ENCODE measurements around the gene EYS.
"Not testable (repeated sequence)": the region's sequence is repeated elsewhere in the genome, so short reads cannot be mapped to it uniquely, and the experiment has no call there.

The EYS gene

DNA sequence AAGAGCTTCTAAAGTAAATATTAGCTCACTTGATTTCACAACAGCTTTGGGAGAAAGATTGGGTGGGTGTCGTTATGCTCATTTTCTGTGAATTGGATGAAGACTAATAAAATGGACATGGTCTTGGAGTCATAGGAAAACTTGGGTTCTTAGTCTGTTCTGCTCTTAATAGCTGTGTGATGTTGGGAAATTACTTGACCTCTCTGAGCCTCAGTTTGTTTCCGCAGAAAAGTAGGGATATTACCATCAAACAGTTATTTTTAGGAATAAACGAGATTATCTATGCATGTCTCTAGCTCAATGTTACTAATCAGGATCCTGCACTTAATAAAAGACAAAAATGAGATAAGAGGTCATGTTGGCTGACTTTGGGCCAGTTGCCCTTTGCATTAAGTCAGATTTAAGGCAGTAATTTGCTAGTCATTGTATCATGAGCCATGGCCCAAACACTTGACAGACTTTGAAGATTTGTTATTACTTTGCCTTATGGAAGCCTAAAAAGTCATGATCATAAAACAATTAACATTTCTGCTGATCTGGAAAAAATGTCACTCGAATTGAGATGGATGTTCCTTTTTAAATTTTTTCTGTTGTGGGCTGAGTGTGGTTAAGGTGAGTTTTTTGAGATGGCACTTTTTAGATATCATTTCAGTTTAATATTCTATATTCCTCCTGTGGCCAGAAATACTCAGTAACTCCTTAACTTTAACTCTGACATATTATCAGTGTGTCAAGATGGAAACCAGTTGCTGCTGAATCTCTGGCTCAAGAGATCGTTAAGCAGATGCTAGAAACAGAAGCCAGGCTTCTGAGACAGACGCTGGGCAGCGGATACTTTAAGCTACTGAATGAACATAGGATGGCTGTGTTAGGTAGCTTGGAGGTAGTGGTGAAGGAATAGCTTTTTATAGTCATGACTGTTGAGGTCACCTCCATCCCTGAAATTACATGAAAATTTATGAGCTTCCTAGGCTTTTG is 1779.8 kb downstream of the EYS start:
- DNase-seq: no peak

DNA sequence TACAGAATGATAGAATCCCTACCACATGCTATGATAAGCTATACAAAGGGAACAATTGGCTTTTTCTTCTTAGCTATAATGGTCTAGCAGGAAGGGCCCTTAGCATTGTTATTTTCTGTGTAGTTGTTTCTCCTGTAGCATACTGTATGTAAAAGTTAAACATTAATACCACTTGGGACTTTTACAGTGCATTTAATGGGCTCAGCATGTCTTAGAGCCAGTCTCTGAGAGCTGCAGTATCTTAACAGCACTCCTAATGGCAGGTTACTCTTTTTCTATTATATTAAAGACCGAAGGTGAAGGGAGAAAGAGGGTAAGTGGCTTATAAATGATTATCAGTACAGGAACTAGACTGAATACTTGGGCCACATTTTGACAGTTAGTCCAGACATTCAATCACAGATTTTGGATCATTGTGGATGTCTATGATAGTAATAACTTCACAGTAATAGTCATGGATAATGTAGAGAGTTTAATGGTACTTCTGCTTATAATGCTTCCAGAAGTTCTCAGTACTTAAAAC is 1780.7 kb downstream of the EYS start:
- DNase-seq: no peak

DNA sequence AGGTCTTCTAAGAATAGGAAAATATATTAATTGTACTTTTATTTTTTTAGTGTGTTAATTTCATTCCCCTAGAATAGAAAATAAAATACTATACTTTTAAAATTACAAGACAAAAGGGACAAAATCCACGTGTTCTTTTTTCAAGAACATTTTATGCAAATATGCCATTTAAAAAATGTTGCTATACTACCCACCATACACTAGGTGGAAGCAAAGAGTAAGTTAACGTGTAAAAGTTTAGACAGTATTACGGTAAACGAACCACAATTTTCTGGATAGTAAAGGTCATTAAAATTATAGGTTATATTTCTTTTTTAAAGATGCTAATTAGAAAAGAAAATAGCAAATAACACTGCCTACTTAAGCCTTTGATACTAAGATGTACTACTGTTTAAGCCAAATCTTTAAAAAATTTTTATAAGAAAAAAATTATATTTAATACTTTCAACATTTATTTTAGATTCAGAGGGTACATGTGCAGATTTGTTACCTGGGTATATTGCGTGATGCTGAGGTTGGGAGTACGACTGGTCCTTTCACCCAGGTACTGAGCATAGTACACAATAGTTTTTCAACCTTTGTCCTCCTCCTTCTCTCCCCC is 1783.8 kb downstream of the EYS start:
- no peak for DNase-seq

GRCh38 chr6:63919556-63920110 is 1787.4 kb downstream of the EYS start:
- DNase-seq: no peak

- DNase-seq: no peak
Measured at GRCh38 chr6:63912887-63913286, 1794.1 kb downstream of the EYS start.

- DNase-seq: no peak
Measured at GRCh38 chr6:63910863-63911551, 1796.0 kb downstream of the EYS start.

- no peak for DNase-seq
Measured at GRCh38 chr6:63904650-63905248, 1802.3 kb downstream of the EYS start.

- no peak for DNase-seq
Measured at GRCh38 chr6:63899550-63899949, 1807.5 kb downstream of the EYS start.

DNA sequence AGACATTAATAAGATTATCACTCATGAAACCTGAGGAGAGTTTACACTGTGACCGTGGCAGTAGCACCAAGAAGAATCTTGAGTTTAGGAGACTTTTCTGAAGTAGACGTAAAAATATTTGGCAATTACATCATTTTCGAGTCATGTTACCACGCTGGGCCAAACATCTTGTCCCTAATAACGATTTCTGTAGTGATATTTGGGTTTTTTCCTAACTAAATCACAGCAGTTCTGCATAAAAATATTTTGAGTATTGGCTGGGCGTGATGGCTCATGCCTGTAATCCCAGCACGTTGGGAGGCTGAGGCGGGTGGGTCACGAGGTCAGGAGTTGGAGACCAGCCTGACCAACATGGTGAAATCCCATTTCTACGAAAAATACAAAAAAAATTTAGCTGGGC is 1809.1 kb downstream of the EYS start:
- DNase-seq: no peak

DNA sequence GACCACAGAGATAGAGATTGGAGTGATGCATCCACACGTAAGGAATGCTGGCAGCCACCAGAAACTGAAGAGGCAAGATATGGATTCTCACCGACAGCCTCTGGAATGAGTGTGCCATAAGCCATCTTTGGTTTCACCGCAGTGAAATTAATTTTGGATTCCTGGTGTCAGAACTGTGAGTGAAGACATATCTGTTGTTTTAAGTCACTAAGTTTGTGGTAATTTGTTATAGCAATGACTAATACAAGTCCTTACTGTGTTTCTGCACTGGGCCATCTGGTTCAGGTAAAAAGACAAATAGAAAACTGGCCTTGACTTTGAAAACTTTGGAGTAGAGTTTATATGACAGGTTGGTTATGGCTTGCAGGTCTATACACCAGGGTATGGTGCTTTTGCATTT is 1809.6 kb downstream of the EYS start:
- DNase-seq: no peak

GRCh38 chr6:63888416-63888815 is 1818.6 kb downstream of the EYS start:
- no peak for DNase-seq

DNA sequence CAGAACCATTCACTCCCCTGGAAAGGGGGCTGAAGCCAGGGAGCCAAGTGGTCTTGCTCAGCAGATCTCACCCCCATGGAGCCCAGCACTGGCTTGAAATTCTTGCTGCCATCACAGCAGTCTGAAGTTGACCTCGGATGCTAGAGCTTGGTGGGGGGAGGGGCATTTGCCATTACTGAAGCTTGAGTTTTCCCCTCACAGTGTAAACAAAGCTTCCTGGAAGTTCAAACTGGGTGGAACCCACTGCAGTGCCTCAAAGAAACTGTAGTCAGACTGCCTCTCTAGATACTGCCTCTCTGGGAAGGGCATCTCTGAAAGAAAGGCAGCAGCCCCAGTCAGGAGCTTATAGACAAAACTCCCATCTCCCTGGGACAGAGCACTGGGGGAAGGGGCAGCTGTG is 1819.2 kb downstream of the EYS start:
- not testable (repeated sequence) for DNase-seq

- DNase-seq: no peak
Measured at GRCh38 chr6:63887002-63887751, 1819.8 kb downstream of the EYS start.

DNA sequence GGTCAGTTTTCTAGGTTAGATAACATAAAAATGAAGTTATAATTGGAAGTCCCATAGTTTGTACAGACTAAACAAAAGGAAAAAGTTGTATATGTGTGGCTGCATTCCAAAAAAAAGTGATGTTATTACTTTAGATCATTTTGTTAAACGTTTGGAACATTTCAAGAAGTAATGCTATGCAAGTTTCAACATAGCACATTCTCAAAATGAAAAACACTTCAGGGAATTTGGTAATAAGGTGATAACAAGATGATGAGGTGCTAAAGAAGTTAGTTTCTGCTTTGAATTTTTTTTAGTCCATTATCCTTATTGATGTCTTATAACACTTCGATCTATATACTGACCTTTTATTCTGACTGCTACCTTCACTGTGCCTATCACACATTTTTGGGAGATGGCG is 1820.7 kb downstream of the EYS start:
- no peak for DNase-seq

GRCh38 chr6:63883597-63883996 is 1823.4 kb downstream of the EYS start:
- DNase-seq: no peak

DNA sequence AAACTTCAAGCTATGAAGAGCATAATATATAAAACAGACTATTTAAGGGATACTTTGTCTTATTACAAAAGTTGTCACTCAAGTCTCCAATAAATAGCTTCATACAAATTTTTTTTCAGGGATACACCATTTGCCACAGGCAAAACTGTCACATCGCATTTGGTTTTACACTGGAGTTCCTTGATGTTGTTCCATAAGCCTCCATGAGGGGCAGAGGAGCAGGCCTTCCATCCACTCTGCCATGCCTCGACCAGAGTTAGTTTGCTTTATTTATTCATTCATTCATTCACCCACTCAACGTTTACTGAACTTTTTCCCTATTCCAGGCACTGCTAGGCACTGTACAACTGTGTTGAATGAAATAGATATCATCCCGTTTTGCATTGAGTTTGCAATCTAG is 1824.8 kb downstream of the EYS start:
- no peak for DNase-seq

DNA sequence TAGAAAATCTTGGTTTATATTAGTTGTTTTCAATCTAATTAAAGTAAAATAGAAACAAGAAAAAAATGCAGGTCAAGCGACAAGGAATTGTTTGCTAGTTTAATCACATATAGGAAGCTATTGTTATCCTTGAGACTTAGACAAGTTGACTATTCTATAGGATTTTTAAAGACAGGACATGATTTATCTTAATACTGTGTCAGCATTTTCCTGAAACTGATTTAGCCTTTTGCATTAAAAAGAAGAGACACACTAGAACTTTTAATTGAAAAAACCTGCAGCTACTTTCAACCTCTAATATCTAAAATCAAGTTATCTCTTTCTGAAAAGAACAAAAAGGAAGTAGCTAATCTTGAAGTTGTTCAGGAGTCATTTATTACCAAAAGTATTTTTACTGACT is 1825.2 kb downstream of the EYS start:
- no peak for DNase-seq

GRCh38 chr6:63872233-63872632 is 1834.8 kb downstream of the EYS start:
- no peak for DNase-seq

DNA sequence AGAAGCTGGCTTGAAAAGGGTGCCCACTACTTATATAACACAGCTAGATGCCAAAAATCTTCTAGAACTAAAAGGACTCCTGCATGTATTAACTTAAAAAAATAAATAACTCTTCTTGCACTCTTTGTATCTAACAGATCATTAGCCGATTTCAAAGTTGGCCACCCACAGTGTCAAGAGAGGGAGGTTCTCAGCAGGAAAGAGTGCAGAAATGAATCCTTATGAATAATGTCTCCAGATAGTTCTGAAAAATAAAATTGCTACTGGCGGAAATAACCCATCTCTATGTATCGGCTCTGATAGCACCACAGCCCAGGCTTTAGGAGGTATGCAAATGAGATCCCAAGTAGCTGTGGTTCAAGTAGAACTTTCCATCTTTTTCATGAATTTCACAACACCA is 1838.7 kb downstream of the EYS start:
- no peak for DNase-seq

GRCh38 chr6:63864671-63865318 is 1842.2 kb downstream of the EYS start:
- no peak for DNase-seq

DNA sequence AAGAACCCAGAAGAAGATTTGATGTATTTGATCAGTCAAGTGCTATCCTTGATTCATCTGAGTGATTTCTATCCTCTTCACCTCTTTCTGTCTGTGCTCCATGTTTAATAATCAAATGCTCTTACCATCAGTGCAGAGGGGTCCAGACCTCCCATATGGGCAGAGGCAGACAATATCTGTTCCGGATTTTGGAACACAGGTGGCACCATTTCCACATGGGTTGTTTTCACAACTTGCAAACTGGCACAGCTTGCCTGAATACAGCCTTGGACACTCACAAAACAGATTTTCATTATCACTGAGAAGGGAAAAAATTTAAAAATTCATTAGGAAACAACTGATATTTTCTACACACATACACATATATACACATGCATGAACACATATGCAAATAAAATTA is 1843.0 kb downstream of the EYS start:
- no peak for DNase-seq
